NCI-H82 (cell line): ENCODE measurements around the gene PCGF2.
"Not testable (repeated sequence)": the region's sequence is repeated elsewhere in the genome, so short reads cannot be mapped to it uniquely, and the experiment has no call there.

ENCODE experiments used
- DNase-seq: peaks from one replicate; lab custom pipeline; 2025; lab: John Stamatoyannopoulos, UW

PCGF2 gene

GRCh38 chr17:38748149-38748891 lies at the start of gene PCGF2:
Gene PCGF2 (minus strand): TSS chr17:38748336. CDS start chr17:38740402, 7,934 bp downstream.
- DNase-seq = peak; percentile 99

GRCh38 chr17:38797828-38798227 lies 49.7 kb upstream of the PCGF2 start:
- DNase-seq = no peak

DNA sequence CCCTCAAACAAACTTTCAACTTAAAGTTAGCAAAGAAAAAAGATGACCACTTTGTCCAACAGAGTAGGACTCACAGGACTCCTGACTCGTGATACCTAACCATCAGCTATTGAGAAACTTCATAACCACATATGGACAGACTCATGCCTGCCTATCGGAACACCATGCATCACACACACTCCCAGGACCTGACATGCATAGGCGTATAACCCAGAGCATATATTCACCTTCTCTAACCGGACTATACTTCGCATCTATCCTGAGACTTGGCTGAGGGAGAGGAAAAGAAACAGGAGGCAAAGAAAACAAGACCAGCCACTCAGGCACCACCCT lies 49.0 kb upstream of the PCGF2 start:
- DNase-seq = no peak

DNA sequence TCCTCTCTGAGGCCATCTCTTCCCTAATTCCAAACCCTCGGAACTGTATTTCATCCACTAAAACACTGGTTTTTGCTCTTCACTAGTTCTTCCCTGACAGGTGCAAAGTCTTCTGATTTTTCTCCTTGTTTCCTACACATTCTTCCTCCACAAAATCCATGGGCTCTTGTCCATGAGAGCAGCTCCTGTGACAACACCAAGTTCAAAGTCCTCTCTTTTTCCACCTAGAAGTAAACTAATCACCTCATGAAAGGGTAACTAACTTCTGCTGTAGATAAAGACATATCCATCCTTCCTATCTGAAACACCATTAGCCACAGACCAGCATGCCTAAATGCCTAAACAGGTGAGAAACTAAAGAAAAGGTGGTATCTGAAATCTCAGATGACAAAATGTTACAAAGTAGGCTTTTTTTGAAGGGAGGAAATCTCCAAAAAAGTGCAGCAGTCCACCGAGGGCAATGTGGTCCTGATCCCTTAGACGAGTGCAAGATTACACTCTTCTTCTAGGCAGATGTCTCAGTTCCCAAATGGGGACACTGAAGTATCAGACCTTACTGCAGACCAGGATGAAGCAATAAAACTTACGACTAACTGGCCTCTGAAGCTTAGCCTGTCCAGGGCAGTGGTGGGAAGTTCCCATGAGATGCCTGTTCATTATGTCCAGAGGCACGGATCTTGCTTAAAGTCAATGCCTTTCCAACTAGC lies 48.5 kb upstream of the PCGF2 start:
- no peak for DNase-seq

GRCh38 chr17:38794221-38794620 lies 46.1 kb upstream of the PCGF2 start:
- no peak for DNase-seq

- DNase-seq = no peak
Observed at GRCh38 chr17:38791162-38791561, 43.0 kb upstream of the PCGF2 start.

DNA sequence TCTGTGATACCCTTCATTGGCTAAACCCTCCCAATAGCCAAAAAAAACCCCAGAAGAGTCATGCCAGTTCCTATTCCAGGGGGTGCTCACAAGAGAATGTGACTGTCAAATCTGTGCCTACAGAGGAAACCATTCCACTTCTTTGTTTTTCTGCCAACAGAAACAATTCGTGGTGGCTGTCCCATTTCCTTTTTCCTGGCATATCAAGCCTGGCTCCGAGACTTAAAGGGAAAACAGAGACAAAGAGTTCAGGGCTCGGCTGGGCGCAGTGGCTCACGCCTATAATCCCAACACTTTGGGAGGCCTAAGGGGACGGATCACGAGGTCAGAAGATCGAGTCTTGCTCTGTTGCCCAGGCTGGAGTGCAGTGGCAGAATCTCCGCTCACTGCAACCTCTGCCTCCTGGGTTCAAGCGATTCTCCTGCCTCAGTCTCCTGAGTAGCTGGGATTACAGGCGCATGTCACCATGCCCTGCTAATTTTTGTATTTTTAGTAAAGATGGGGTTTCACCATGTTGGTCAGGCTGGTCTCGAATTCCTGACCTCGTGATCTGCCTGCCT lies 42.1 kb upstream of the PCGF2 start:
- peak; percentile 56 for DNase-seq

GRCh38 chr17:38789185-38789584 lies 41.0 kb upstream of the PCGF2 start:
- peak; percentile 100 for DNase-seq

DNA sequence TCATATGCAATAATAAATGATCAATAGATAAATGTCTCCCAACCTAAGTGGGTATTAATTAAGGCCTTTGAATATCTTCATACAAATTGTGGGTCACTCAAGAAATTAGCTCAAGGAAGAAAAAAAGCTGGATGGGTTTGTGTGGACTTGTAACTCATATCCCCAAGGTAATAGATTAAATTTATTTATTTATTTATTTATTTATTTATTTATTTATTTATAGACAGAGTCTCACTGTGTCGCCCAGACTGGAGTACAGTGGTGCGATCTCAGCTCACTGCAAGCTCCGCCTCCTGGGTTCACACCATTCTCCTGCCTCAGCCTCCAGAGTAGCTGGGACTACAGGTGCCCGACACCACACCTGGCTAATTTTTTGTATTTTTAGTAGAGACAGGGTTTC lies 39.9 kb upstream of the PCGF2 start:
- not testable (repeated sequence) for DNase-seq

- no peak for DNase-seq
Observed at GRCh38 chr17:38786372-38786771, 38.2 kb upstream of the PCGF2 start.

DNA sequence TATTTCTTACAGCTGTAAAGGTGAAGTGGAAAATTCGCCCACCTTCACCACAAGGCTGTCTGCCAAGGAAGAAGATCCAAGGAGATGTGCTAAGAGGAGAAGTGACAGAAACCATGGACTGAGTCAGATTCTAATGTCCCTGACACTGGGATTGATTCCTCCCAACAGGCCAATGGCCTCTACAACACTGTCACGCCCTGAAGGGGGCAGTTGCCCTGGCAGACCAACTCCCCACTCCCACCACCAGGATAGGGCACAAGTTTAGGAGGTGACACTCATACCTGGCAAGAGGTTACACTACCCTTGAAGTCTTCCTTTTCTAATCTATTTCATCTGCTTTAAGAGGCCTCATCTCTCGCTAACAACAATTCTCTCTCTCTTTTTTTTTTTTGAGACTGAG lies 35.1 kb upstream of the PCGF2 start:
- DNase-seq = no peak

GRCh38 chr17:38779965-38780752 lies 32.0 kb upstream of the PCGF2 start:
- DNase-seq = no peak

DNA sequence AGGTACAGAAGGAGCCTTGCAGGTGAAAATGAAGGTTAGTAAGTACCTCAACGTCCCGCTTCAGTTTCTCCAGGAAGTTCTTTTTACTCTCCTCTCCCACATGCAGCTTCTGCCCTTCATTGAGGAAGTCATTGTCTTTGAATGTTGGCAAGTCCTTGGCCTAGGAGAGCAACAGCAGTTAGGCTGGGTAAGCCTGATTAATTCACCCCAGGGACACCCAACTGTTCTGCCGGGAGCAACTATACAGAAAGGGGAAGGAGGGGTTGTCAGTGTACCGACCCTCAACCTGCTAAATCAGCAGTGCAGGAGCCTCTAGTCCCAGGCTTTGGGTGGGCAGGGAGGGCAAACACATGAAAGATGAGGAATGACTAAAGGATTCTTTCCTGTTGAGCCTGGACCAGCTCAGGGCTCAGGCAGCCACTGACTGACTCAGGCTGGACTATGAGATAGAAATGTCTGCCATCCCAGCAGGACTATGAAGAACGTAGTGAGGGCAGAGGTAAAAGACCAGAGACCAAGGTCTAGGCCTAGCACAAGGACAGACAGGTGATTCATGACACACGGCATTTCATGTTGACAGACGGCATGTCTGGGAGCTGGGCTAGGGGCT lies 29.6 kb upstream of the PCGF2 start:
- no peak for DNase-seq

DNA sequence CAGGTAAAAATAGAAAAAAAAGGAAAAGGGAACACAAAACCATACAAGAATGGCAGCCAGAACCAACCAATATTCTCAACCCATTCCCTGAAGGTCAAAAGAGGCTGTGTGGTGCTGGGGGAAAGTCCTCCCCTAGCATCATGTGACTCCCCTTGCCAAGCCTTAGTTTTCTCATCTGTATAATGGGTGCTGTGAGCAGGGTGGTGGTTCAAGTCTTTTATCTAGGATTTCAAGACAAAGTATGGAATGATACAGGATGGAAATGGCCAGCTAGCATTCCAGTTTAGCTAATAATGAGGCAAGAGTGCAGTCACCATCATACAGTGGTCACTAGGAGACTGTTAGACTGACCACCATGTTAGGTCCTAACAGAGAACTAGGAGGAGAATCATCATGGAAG lies 25.1 kb upstream of the PCGF2 start:
- no peak for DNase-seq

DNA sequence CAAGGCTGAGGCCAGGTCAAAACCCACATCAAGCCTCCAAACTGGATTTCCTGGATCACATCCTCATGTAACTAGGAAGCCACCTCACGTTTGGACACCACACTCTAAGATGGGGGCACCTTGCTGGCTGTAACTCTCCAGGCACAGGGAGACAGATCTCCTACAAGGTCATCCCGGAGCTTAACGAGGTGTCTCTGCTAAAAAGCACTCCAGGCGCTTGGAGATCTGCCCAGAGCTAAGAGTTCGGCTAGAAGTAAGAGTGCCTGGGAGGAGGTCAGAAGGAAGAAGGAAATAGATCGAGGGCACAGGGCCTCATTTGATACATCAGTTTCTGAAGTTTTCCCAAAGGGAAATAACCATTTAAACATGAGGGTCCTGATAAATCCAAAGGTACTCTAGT lies 20.3 kb upstream of the PCGF2 start:
- no peak for DNase-seq

DNA sequence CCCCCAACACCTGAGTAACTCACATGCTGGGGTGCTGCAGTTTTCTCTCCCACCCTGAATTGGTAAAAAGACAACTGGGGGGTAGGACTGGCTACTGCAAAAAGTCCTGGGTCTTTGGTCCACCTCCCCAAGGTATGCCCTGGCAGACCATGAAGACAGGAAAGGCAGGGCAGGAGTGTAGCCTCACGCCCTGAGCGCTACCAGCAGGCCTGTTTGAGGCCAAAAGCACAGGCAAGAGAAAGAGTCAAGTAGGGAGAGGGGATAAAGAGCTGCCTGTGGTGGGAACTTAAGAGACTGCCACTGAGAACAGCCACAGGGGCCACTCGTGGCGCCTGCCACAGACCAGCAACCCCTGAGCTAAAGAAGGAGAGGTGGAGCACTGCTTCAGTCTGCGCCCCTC lies 18.2 kb upstream of the PCGF2 start:
- no peak for DNase-seq

DNA sequence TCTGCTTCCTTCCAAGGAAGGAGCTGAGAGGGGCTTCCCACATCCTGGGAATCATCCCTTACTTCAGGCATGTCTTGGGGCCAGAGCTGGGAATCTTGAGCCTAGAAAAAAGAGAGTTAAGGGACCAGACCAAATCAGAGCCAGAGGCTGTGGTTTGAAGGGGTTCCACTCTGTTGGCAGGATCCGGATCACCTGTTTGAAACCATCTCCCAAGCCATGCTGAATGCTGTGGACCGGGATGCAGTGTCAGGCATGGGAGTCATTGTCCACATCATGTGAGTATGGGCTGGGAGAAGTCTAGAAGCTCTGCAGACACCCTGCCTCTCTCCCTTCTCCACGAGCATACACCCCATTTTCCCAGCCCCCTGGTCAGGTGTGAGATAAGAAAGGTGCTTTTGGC lies 14.1 kb upstream of the PCGF2 start:
- DNase-seq = no peak

GRCh38 chr17:38761612-38762011 lies 13.5 kb upstream of the PCGF2 start:
- peak; percentile 85 for DNase-seq

DNA sequence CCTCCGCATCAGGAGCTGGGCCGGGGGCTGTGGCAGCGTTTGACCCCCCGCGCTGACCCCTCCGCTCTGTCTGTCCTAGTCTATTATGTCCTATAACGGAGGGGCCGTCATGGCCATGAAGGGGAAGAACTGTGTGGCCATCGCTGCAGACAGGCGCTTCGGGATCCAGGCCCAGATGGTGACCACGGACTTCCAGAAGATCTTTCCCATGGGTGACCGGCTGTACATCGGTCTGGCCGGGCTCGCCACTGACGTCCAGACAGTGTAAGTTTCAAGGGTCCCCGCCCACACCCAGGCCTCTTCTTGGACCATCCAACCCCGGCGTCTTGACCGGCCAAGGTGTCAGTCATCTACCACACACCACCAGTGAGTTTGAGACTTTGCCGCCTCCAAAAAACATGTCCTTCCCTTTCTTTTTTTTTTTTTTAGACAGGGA lies 5.0 kb upstream of the PCGF2 start:
- no peak for DNase-seq

DNA sequence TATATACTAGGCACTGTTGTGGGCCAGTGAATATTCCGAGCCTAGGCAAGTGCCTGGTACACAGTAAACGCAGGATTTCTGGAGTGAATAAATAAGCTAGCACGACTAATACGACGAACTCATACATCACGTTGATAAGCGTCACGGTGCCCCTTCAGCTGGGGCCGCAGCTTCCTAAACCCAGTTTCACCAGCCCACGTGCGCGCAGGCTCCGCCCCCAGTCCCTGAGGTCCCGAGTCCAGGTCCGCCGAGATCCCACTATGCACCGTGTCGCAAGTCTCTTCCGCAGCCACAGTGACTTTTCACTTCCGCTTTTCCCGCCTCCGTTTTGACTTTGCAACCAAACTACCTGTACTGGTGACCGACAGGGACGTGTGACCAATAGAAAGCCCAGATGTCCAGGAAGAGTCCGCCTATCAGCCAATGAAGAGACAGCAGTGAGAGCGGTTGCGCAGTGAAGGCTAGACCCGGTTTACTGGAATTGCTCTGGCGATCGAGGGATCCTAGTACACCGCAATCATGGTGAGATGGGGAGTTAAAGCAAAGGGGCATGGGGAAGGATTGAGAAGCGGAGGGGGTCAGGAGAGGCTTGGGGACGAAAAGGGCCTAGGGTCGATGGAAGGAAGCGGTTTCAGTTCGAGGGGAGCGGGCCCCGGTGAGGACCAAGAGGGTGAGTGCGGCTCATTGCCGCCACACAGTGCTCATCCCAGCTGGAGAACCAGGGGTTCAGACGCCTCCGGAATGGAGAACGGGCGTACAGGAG lies 4.4 kb upstream of the PCGF2 start, which contains the start of gene PSMB3:
Gene PSMB3 (plus strand): TSS at position 434 of the 763 bp plus-strand sequence. CDS start 86 bp downstream, at position 520.
- peak; percentile 100 for DNase-seq

DNA sequence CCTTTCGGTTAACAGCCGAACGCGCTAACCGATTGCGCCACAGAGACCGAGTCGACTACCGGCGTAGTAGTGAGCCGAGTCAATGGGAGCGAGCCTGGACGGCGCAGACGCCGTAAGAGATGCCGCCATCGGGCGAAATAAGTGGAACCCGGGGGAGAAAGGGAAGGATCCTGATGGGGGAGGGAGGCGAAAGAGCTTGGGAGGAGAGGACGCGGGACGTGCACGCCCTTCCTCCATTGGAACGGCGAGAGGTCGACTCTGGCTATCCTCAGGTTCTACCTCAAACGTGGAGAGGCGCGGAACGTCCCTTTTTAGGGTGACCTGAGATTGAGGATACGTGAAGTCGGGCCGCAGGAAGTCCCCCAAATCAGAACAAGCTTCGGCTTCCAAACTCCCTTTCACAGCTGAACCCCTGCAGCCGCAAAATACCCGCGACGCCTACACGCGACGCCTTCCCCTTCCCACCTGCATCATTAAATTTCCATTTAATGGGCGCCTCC lies 3.7 kb upstream of the PCGF2 start:
- peak; percentile 92 for DNase-seq
